HepG2 (cell line): ENCODE measurements around the gene DHRS9. TPM values are rescaled to one million over a fixed set of nuclear protein-coding genes. Genes with fewer than 3 reads are reported as not detected.

Experiments
- ATAC-seq: fragments of 200-7000 bp; cut with Tn5 transposase; 3 replicates; pipeline ENCODE4 v1.9.1; 2020; ENCODE audit warnings: mild to moderate bottlenecking, moderate library complexity
- BruUV-seq: library from RNA; stranded (reverse); fragments of 400-500 nt; replicated peaks from 2 replicates; lab custom pipeline; 2021; lab: Mats Ljungman, UMichigan
- CTCF ChIA-PET: fragments of 300-600 bp; formaldehyde crosslinking; extraction: SDS; loops from one replicate; lab custom pipeline; 2021; ENCODE audit warnings: low total read pairs, inconsistent platforms, low intra/inter-chr PET ratio; lab: Yijun Ruan, JAX
- POLR2A ChIA-PET: fragments of 350-600 bp; sonication (Branson Sonifier 250); formaldehyde crosslinking; loops from one replicate; lab custom pipeline; 2020; ENCODE audit warnings: antibody characterized with exemption, inconsistent platforms; lab: Yijun Ruan, JAX
- DNase-seq: peaks from one replicate; pipeline ENCODE4 v3.0.0-alpha.2; 2015; ENCODE audit warnings: low spot score
- FAIRE-seq: peaks from 3 replicates; lab custom pipeline; 2011; peaks lifted over from hg19 to GRCh38; lab: Jason Lieb, UNC
- H2AFZ ChIP-seq: one replicate; pipeline ENCODE4 v1.6.1; 2011; ENCODE audit warnings: low read length, inconsistent platforms
- H3K27ac ChIP-seq: fragments of 300-600 bp; 3 replicates; pipeline ENCODE4 v1.8.0; 2011; ENCODE audit warnings: mixed run types, mild to moderate bottlenecking, mixed read lengths, low read length, inconsistent platforms; ENCODE audit not compliant: insufficient read depth; ENCODE audit errors: extremely low read length
- H3K27me3 ChIP-seq, 2 experiments: fragments of 200-600 bp in 1 of 2; 2 replicates in 1 of 2; 3 replicates in 1 of 2; pipeline versions ENCODE4 v1.6.0 to v1.8.0; 2011; ENCODE audit warnings: low read length in 2 of 2, mild to moderate bottlenecking in 2 of 2, moderate library complexity in 2 of 2, inconsistent platforms in 1 of 2; ENCODE audit not compliant: insufficient read depth in 2 of 2, control insufficient read depth in 1 of 2
- H3K36me3 ChIP-seq, 2 experiments: fragments of 200-600 bp in 1 of 2; replicated peaks in 1 of 2; 2 replicates in 1 of 2; 3 replicates in 1 of 2; pipeline versions ENCODE4 v1.5.1 to v1.8.0; 2011; ENCODE audit warnings: low read length in 2 of 2, inconsistent platforms in 1 of 2; ENCODE audit not compliant: insufficient read depth in 2 of 2, control insufficient read depth in 1 of 2
- H3K4me1 ChIP-seq: 2 replicates; pipeline ENCODE4 v1.5.1; 2012; ENCODE audit warnings: low read length, inconsistent platforms; ENCODE audit not compliant: insufficient read depth
- H3K4me2 ChIP-seq: 2 replicates; pipeline ENCODE4 v1.6.0; 2011; ENCODE audit warnings: low read depth, low read length, inconsistent platforms
- H3K4me3 ChIP-seq, 3 experiments: fragments of 200-600 bp in 1 of 3; sonication (generic), shearing (Covaris generic) in 1 of 3; replicated peaks in 1 of 3; 2 replicates each; pipeline ENCODE4 v1.5.1; 2011 to 2016; ENCODE audit warnings: low read length in 3 of 3, inconsistent platforms in 2 of 3, low read depth in 2 of 3, mild to moderate bottlenecking in 2 of 3, control low read depth in 1 of 3, mixed read lengths in 1 of 3; ENCODE audit not compliant: insufficient read depth in 1 of 3
- H3K79me2 ChIP-seq: one replicate; pipeline ENCODE4 v1.6.1; 2011; ENCODE audit warnings: low read length, inconsistent platforms; ENCODE audit not compliant: insufficient read depth
- H3K9ac ChIP-seq: 2 replicates; pipeline ENCODE4 v1.6.0; 2011; ENCODE audit warnings: mild to moderate bottlenecking, low read depth, low read length, inconsistent platforms; ENCODE audit not compliant: insufficient read depth
- H3K9me3 ChIP-seq: 2 replicates; pipeline ENCODE4 v1.5.1; 2012; ENCODE audit warnings: mild to moderate bottlenecking, low read length
- H4K20me1 ChIP-seq: 2 replicates; pipeline ENCODE4 v1.6.0; 2011; ENCODE audit warnings: inconsistent platforms, mild to moderate bottlenecking, low read length, moderate library complexity; ENCODE audit not compliant: insufficient read depth
- HOMEZ ChIP-seq: IDR thresholded peaks from 2 replicates; pipeline ENCODE4 v1.6.1; 2016; ENCODE audit warnings: low read depth
- MAZ ChIP-seq, 2 experiments: sonication (generic) in 1 of 2; formaldehyde crosslinking in 1 of 2; IDR thresholded peaks; 2 replicates each; pipeline versions ENCODE4 v1.5.0 to v1.6.1; 2012 to 2020; ENCODE audit warnings: low read depth in 2 of 2, mild to moderate bottlenecking in 2 of 2, borderline replicate concordance in 1 of 2, improper control_type of control experiment in 1 of 2, low read length in 1 of 2, missing genetic modification reagents in 1 of 2, moderate library complexity in 1 of 2
- RARA ChIP-seq: IDR thresholded peaks from 2 replicates; pipeline ENCODE4 v1.6.1; 2016; ENCODE audit warnings: missing genetic modification reagents, missing compliant biosample characterization
- STAG1 ChIP-seq: sonication (generic); formaldehyde crosslinking; IDR thresholded peaks from 2 replicates; pipeline ENCODE4 v1.4.0; 2020; ENCODE audit warnings: missing genetic modification reagents
- TEAD3 ChIP-seq: optimal IDR thresholded peaks from 2 replicates; pipeline ENCODE3; 2016; ENCODE audit warnings: borderline replicate concordance
- TFE3 ChIP-seq: IDR thresholded peaks from 2 replicates; pipeline ENCODE4 v1.6.1; 2016
- TOPORS ChIP-seq: sonication (generic); formaldehyde crosslinking; IDR thresholded peaks from 2 replicates; pipeline ENCODE4 v1.8.0; 2023; ENCODE audit warnings: mild to moderate bottlenecking, missing genetic modification reagents
- ZBTB46 ChIP-seq: sonication (generic); formaldehyde crosslinking; IDR thresholded peaks from 2 replicates; pipeline ENCODE4 v1.4.0; 2020; ENCODE audit warnings: mild to moderate bottlenecking, missing genetic modification reagents, borderline replicate concordance
- ZFAT ChIP-seq: sonication (generic); formaldehyde crosslinking; conservative IDR thresholded peaks from 2 replicates; pipeline ENCODE4 v1.8.1; 2023; ENCODE audit warnings: missing genetic modification reagents, inconsistent platforms
- ZFP36L2 ChIP-seq: sonication (generic); formaldehyde crosslinking; IDR thresholded peaks from 2 replicates; pipeline ENCODE4 v1.4.0; 2020; ENCODE audit warnings: missing genetic modification reagents
- ZNF33B ChIP-seq: sonication (generic); formaldehyde crosslinking; IDR thresholded peaks from 2 replicates; pipeline ENCODE4 v1.5.1; 2020; ENCODE audit warnings: mild to moderate bottlenecking, missing genetic modification reagents
- ZNF543 ChIP-seq: sonication (generic); formaldehyde crosslinking; IDR thresholded peaks from 2 replicates; pipeline ENCODE4 v1.4.0; 2020; ENCODE audit warnings: mild to moderate bottlenecking, missing genetic modification reagents
- ZNF549 ChIP-seq: sonication (generic); formaldehyde crosslinking; IDR thresholded peaks from 2 replicates; pipeline ENCODE4 v1.5.0; 2020; ENCODE audit warnings: missing genetic modification reagents
- ZNF670 ChIP-seq: sonication (generic); formaldehyde crosslinking; IDR thresholded peaks from 2 replicates; pipeline ENCODE4 v1.8.0; 2022; ENCODE audit warnings: mild to moderate bottlenecking, missing genetic modification reagents, borderline replicate concordance
- ZNF780A ChIP-seq: sonication (generic); formaldehyde crosslinking; IDR thresholded peaks from 2 replicates; pipeline ENCODE4 v1.8.0; 2022; ENCODE audit warnings: mild to moderate bottlenecking, missing genetic modification reagents, moderate library complexity
- WGBS: methylation state at CpG from one replicate; pipeline ENCODE4 v1.1.6; 2017; ENCODE audit warnings: low lambda C conversion rate; 5-methylcytosine and 5-hydroxymethylcytosine counted together
- in situ Hi-C: cut with HindIII; loops from 2 replicates; pipeline ENCODE4 v1.10.0; 2017; ENCODE audit warnings: low pct_unique_long_range_greater_than_20kb; ENCODE audit not compliant: extremely low pct_ligation_motif_present
- intact Hi-C: fragments of 100-400 bp; cut with micrococcal nuclease; formaldehyde crosslinking; loops from one replicate; pipeline ENCODE4 v1.10.0; 2022; ENCODE audit not compliant: unreplicated experiment
- polyA plus RNA-seq, 8 experiments: library from polyadenylated mRNA; depleted of rRNA in 3 of 8; stranded (reverse) in 7 of 8; unstranded in 1 of 8; fragments of >200 nt; fragmentation: Illumina TruSeq in 4 of 8; extraction: Trizol in 4 of 8; gene quantifications; 2 replicates each; pipeline versions ENCODE4 v1.2.1 to v1.2.3, GENCODE V29; 2011 to 2016; ENCODE audit warnings: low read depth in 4 of 8, missing spikeins in 1 of 8, mixed read lengths in 1 of 8; ENCODE audit not compliant: insufficient read depth in 1 of 8
- total RNA-seq, 5 experiments: library from RNA; depleted of rRNA; stranded (reverse); fragments of >200 nt; fragmentation: Illumina TruSeq; extraction: Trizol; gene quantifications; 2 replicates each; pipeline ENCODE4 v1.2.3, GENCODE V29; 2016; ENCODE audit warnings: low read depth in 1 of 5
- TF ChIP-seq, protein P1 (sequence below): sonication (generic); formaldehyde crosslinking; IDR thresholded peaks from 2 replicates; pipeline ENCODE4 v1.8.0; 2022; ENCODE audit warnings: missing genetic modification reagents, low read depth, mild to moderate bottlenecking, borderline replicate concordance

Gene DHRS9
- total and polyA plus RNA-seq, 2 of the 13 experiments (the other 11 are each of a cell fraction or from before 2014, with no cell fraction given): not detected

DNA sequence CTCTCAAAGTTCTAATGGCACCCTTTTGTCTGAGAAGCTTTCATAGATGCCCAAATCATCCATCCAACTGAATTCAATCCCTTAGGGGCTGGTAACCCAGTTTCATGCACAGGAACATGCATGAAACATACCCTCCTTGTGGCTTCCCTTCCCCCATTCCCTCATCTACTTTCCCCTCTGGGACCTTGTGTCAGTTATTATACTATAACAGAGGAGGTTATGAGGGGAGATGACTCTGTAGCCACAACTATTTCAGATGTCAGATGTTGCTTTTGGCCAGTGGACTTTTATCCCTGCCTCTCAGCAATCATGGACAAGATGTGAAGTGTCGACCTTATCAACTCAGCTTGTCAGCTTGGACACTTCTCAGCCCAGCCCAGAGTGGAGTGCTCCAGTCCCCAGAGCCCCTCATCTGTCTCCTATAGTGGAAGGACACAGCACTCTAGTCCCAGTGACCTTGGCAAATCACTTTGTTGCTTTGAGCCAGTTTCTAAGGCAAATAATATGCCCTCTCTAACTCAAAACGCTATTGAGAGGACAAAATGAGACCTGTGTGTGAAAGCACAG lies 8.4 kb downstream of the DHRS9 start (continued):
- no peak for TF ChIP-seq ZNF670 (CRISPR knock-in tag)

DNA sequence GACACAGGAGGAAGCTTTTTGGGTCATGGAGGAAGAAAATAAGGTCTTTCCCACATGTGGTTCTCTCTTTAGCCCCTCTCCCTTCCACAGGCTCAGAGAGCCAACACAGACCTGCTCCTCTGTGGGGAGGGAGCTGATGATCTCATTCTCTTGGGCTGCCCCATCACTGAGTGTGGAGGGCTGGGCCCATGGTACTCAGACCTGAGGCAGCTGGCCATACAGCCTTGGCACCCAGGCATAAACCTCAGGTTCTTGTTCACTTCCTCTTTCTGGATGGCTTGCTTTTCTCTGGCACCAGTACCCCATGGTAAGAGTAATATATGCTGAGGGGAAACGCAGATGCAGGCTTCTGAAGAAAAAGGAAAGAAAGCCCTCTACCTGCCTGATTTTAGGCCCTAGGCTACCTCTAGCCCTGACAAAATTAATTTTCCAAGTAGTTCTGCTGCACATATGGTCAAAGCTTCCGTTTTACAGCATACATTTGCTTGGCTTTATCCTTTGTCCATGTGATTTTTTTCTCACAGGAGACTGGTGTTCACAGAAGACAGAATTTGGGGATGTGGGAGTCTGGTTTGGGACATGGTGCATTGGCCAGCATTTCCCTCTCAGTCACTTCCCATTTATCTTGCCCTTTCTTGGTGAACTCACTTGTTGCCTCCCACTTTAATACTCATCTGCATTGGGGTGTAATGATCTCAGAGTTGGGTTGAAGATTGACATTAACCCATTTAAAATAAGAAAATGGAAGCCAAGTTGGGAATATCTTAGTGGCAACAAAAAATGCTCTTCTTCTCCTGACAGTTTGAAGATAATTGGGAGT lies 11.1 kb downstream of the DHRS9 start:
- Histone ChIP-seq H3K36me3 (no peaks in the 10 kb centered on the region), H3K9me3 (no peaks in the 10 kb centered on the region), H3K4me2 (no peak overlapping the region), H3K4me1 (no peaks in the 10 kb centered on the region), H3K27ac (no peak overlapping the region), H4K20me1 (no peaks in the 10 kb centered on the region), H2AFZ (no peak overlapping the region), H3K27me3 (no peaks in the 10 kb centered on the region; a peak in 1 of 5 replicates), H3K4me3 (no peak overlapping the region), H3K79me2 (no peaks in the 10 kb centered on the region), H3K9ac (no peak overlapping the region)
- POLR2A ChIA-PET: no interaction called here
- CTCF ChIA-PET: no interaction called here
- intact Hi-C loops: no loop called here
- BruUV-seq: no TSS peak
- 32% methylated on average over 2 of the region's 2 CpGs for WGBS
- DNase-seq: no peak
- in situ Hi-C loops: no loop called here
- ATAC-seq: no peak
- no peak for FAIRE-seq
- TF ChIP-seq TEAD3 (CRISPR knock-in tag) (no peak), ZNF33B (CRISPR knock-in tag) (no peak), ZBTB46 (no peak), ZFAT (CRISPR knock-in tag) (no peak), MAZ (IDR thresholded peaks at IDR 0.05; ENCODE audit: borderline replicate concordance, low read depth, low read length) (no peak), MAZ (CRISPR knock-in tag; IDR thresholded peaks at IDR 0.05; ENCODE audit: low read depth) (no peak), RARA (no peak), ZFP36L2 (CRISPR knock-in tag) (no peak), STAG1 (CRISPR knock-in tag) (no peak), ZNF543 (no peak), HOMEZ (CRISPR knock-in tag) (no peak), ZNF549 (CRISPR knock-in tag) (no peak), TOPORS (CRISPR knock-in tag) (no peak), ZNF780A (no peak), TFE3 (no peak)
- TF ChIP-seq, protein P1, sequence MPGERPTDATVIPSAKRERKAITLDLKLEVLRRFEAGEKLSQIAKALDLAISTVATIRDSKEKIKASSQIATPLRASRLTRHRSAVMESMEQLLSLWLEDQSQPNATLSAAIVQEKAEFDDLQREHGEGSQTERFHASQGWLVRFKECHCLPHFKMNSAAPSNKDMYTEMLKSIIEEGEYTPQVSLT: no peak
